Activated naive CD4-positive, alpha-beta T cell treated with anti-CD3 and anti-CD28 coated beads, Interleukin-2, amount 10 ng/mL, durations not matched to agents 7 days and 5 days (primary cell): ENCODE results near the gene TPH2.

Experiments
- CTCF ChIA-PET: fragments of 350-600 bp; sonication (Branson Sonifier 250); formaldehyde crosslinking; loops from one replicate; lab custom pipeline; 2021; ENCODE audit warnings: antibody characterized with exemption; lab: Charles Lee
- DNase-seq: peaks from one replicate; pipeline ENCODE4 v3.0.0-alpha.2; 2020
- H3K27ac Mint-ChIP-seq: one replicate; pipeline ENCODE4 v1.8.0; 2021; ENCODE audit warnings: mild to moderate bottlenecking, moderate library complexity, mixed read lengths
- H3K27me3 Mint-ChIP-seq: one replicate; pipeline ENCODE4 v1.8.0; 2021; ENCODE audit warnings: mild to moderate bottlenecking, mixed read lengths
- H3K36me3 Mint-ChIP-seq: one replicate; pipeline ENCODE4 v1.8.0; 2021; ENCODE audit warnings: mixed read lengths
- H3K4me1 Mint-ChIP-seq: one replicate; pipeline ENCODE4 v1.8.0; 2021; ENCODE audit warnings: mixed read lengths
- H3K4me3 Mint-ChIP-seq: one replicate; pipeline ENCODE4 v1.8.0; 2021; ENCODE audit warnings: mild to moderate bottlenecking, moderate library complexity, mixed read lengths
- H3K9me3 Mint-ChIP-seq: one replicate; pipeline ENCODE4 v1.8.0; 2021; ENCODE audit warnings: mixed read lengths

The TPH2 gene

DNA sequence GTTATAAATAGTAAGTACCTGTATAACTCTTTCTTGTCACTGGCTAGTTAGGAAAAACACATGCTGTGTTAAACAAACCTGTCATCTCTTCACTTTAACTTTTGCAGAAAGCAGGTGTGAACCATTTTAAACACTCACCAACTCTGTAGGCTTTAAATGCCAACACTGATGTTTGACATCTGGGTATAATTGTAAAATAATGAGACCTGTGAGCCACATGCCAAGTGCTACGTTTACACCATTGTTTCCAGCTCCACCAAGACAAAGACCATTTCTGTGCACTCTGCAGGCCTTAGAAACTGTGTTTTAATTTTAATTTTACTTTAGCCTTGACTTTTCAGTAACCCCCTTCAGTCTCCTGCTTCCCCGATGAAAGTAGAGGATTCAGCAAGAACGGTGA lies 11.0 kb downstream of the TPH2 start:
- CTCF ChIA-PET: no interaction called here
- H3K4me3 Mint-ChIP-seq: no peak overlapping the region
- H3K9me3 Mint-ChIP-seq: no peaks in the 10 kb centered on the region
- H3K27me3 Mint-ChIP-seq: peaks cover 18% of the 10 kb centered on the region
- no peaks in the 10 kb centered on the region for H3K36me3 Mint-ChIP-seq
- no peak for DNase-seq
- no peaks in the 10 kb centered on the region for H3K4me1 Mint-ChIP-seq
- no peak overlapping the region for H3K27ac Mint-ChIP-seq

DNA sequence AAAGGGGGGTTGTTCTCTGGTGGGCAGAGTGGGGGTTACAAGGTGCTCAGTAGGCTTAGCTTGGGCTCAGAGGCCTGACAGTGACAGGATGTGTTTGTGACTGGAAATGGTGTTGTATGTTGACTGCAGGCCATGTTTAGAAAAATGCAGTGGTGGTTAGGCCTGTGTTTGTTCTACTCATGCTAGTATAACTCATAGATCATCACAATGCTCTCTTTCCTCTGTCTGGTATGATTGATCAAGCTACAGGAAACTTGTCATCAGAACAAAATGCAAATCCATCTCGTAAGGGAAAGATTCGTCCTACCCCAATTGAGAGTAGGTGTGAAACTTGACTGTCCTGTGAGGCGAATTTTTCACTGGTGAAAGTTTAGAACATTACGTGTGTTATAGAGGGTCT lies 11.8 kb downstream of the TPH2 start:
- H3K27ac Mint-ChIP-seq: no peak overlapping the region
- peaks cover 18% of the 10 kb centered on the region for H3K27me3 Mint-ChIP-seq
- H3K36me3 Mint-ChIP-seq: no peaks in the 10 kb centered on the region
- CTCF ChIA-PET: no interaction called here
- no peak for DNase-seq
- H3K4me1 Mint-ChIP-seq: no peaks in the 10 kb centered on the region
- no peaks in the 10 kb centered on the region for H3K9me3 Mint-ChIP-seq
- H3K4me3 Mint-ChIP-seq: no peak overlapping the region

DNA sequence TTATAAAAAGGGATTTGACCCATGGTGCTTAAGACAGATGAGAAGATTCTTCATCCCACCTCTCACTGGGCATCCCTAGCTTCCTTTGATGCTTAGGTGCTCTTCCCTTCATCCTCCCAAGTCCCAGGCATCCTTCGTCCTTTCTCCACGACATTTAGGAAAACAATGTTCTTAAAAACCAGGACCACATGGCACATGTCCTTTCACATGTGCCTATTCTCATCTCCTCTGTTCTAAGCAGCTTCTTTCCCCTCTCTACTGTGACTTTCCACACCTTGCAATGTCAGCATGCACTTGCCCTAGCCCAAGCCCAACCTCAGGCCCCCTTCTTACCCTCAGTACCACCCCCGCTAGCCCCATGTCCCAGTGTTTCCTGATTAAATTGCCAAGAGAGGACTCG lies 12.2 kb downstream of the TPH2 start:
- CTCF ChIA-PET: no interaction called here

DNA sequence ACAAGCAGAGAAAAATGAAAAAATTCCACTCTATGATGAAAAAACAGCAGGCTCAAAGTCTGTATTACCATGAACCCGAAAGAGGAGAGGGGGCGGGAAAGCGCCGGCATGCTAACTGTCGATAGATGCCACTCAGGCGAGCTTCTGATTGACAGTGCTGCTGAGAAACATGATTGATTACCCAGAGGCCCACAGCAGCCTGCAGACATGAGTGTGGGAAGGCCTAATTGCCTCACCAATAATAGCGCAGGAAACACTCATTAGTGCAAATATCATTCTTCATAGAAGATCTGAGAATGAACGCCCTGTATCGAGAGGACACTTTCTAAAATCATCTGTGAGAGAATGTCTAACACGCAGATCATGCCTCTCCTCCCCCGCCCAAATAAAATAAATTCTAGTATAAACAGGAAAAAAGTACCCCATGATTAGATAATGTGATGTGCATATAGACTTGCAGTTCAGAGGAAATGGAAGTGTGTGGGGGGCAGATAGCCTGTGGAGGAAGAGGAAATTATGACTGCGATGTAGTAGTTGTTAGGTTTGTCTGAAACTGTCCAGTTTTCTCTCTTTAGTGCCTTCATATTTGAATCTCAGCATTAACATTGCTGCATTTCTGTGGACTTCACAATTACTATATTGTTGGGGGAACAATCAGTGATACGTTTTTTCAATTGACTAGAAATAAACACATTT lies 15.6 kb downstream of the TPH2 start:
- H3K4me3 Mint-ChIP-seq: no peak overlapping the region
- no peak for DNase-seq
- peaks cover 4% of the 10 kb centered on the region for H3K27me3 Mint-ChIP-seq
- no peak overlapping the region for H3K27ac Mint-ChIP-seq
- H3K9me3 Mint-ChIP-seq: no peaks in the 10 kb centered on the region
- CTCF ChIA-PET: no interaction called here
- H3K36me3 Mint-ChIP-seq: no peaks in the 10 kb centered on the region
- H3K4me1 Mint-ChIP-seq: no peaks in the 10 kb centered on the region

More for the DNA sequence above, 12.2 kb downstream of the TPH2 start:
- Mint-ChIP-seq H3K27me3 (peaks cover 18% of the 10 kb centered on the region), H3K27ac (no peak overlapping the region), H3K36me3 (no peaks in the 10 kb centered on the region), H3K4me1 (no peaks in the 10 kb centered on the region), H3K4me3 (no peak overlapping the region), H3K9me3 (no peaks in the 10 kb centered on the region)
- no peak for DNase-seq

DNA sequence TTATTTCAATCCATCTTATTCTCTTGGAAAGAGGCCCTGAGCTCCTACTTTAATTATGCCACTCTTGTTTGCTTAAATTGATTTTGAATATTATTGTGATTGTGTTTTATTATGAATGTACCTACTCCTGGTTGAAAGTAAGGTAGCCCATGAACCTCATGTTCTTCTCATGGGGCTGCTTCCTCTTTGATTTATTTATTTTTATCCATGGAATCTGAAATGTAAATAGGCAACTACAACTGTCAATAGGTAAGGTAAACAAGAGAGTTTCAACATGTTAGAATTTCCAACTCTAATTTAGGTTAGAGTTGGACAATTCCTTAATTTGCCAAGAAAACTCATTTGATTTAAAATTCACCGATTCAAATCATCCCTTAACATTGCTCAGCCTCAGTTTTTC lies 16.2 kb downstream of the TPH2 start:
- Mint-ChIP-seq H3K4me3 (no peak overlapping the region), H3K9me3 (no peaks in the 10 kb centered on the region), H3K4me1 (no peaks in the 10 kb centered on the region), H3K27ac (no peak overlapping the region), H3K36me3 (no peaks in the 10 kb centered on the region), H3K27me3 (peaks cover 4% of the 10 kb centered on the region)
- CTCF ChIA-PET: no interaction called here
- no peak for DNase-seq

DNA sequence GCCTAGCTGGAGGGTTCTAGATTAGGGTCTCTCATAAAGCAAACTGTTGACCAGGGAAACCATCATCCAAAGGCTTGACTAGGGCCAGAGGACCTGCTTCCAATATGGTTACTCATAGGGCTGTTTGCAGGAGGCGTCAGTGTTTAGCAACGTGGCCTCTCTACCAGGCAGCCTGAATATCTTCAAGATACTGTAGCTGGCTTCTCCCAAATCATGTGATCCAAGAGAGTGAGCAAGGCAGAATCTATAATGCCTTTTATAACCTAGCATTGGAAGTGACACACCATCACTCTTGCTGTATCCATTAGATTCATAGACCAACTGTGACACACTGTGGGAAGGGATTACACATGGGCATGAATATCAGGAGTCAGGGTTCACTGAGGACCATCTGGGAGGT lies 17.3 kb downstream of the TPH2 start:
- no peaks in the 10 kb centered on the region for H3K9me3 Mint-ChIP-seq
- CTCF ChIA-PET: no interaction called here

DNA sequence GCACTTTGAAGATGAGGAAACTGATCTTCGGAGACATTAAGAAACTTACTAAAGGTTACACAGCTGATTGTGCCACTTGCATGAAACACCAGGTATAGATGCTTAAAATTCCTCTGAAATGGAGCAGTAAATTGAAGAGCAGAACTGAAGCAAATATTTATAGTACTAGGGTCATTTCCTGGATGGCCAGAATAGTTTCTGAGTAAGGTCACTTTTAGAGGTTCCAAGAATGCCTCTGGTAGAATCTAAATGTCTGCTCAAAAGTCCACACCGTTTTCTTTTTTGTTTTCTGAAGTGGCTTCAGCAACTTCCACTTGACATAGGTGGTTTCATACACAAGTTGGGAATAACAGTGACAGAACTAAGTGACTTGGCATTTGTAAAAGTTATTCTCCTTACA lies 19.4 kb downstream of the TPH2 start:
- no peaks in the 10 kb centered on the region for H3K36me3 Mint-ChIP-seq
- CTCF ChIA-PET: no interaction called here
- H3K27ac Mint-ChIP-seq: no peak overlapping the region
- no peak overlapping the region for H3K4me3 Mint-ChIP-seq
- DNase-seq: no peak
- H3K4me1 Mint-ChIP-seq: no peaks in the 10 kb centered on the region
- H3K9me3 Mint-ChIP-seq: no peaks in the 10 kb centered on the region
- H3K27me3 Mint-ChIP-seq: peaks cover 4% of the 10 kb centered on the region

More for the DNA sequence above, 17.3 kb downstream of the TPH2 start:
- DNase-seq: no peak
- Mint-ChIP-seq H3K4me1 (no peaks in the 10 kb centered on the region), H3K27ac (no peak overlapping the region), H3K36me3 (no peaks in the 10 kb centered on the region), H3K27me3 (peaks cover 4% of the 10 kb centered on the region), H3K4me3 (no peak overlapping the region)

DNA sequence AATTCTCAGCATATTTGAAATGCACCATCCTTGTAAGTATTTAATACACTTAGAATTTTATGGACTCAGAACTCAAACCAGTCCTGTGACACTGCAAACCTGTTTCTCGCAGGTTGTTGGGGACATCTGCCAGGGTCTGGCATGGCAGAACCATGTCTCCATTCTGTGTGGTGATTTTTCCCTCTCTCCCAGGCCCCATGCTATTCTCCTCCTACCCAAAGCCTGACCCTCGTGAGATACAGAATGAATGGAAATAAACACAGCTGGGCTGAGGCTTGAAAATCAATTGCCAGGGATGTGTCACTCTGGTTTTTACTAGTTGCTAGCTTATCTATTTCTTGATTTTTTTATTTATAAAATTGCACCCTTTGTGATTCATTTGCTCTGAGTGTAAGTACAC lies 19.8 kb downstream of the TPH2 start:
- no peaks in the 10 kb centered on the region for H3K9me3 Mint-ChIP-seq
- CTCF ChIA-PET: no interaction called here
- H3K4me1 Mint-ChIP-seq: no peaks in the 10 kb centered on the region
- peaks cover 4% of the 10 kb centered on the region for H3K27me3 Mint-ChIP-seq
- no peaks in the 10 kb centered on the region for H3K36me3 Mint-ChIP-seq
- no peak for DNase-seq
- no peak overlapping the region for H3K27ac Mint-ChIP-seq
- H3K4me3 Mint-ChIP-seq: no peak overlapping the region

DNA sequence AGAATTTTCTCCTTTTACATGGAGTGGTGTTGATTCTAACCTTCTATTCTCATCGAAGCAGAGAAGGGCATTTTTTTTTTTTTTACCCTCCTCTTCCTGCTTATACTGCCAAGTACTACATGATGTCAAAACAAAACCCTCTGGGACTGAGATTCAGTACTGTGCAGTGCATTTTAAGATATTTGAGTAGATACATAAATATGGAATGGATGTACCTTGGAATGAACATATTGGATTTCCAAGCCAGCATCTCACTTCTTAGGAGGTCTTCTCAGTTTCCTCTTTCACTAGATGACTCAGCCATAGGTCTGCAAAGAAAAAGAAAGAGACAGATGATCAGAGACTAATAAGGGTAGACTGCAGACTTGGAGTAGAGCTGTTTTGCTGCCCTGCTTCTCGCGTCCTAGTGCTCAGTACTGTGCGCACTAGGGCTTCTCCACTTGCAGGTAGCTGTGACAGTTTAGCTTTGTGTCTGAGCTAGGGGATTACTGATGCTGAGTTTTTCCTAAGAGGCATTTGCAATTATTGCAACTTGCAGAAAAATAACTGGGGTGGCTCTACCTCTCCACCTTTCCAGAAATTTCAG lies 20.4 kb downstream of the TPH2 start:
- Mint-ChIP-seq H3K9me3 (no peaks in the 10 kb centered on the region), H3K4me3 (no peak overlapping the region), H3K36me3 (no peaks in the 10 kb centered on the region), H3K27me3 (peaks cover 4% of the 10 kb centered on the region), H3K4me1 (no peaks in the 10 kb centered on the region), H3K27ac (no peak overlapping the region)
- CTCF ChIA-PET: no interaction called here
- no peak for DNase-seq

DNA sequence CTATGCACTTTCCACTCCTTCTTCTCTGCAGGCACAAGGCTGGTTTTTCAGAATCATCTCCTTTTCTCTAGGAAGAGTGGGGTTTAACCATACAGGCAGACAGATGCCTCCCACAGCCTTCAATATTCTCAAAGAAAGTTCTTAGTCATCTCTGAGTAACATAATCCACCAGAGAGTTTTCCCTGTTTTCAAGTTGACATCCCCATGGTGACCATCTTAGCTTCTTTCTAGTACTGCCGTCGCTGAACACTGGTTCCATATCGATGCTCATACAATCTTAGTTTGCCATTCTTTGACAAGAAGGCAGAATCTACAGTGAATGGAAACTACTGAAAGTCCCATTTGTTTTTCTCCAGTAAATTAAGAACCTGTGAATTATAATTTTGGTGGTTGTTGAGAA lies 28.6 kb downstream of the TPH2 start:
- no peak overlapping the region for H3K27ac Mint-ChIP-seq
- no peak for DNase-seq
- no peaks in the 10 kb centered on the region for H3K36me3 Mint-ChIP-seq
- H3K4me1 Mint-ChIP-seq: no peaks in the 10 kb centered on the region
- CTCF ChIA-PET: no interaction called here
- H3K9me3 Mint-ChIP-seq: no peaks in the 10 kb centered on the region
- peaks cover 17% of the 10 kb centered on the region for H3K27me3 Mint-ChIP-seq
- no peak overlapping the region for H3K4me3 Mint-ChIP-seq

DNA sequence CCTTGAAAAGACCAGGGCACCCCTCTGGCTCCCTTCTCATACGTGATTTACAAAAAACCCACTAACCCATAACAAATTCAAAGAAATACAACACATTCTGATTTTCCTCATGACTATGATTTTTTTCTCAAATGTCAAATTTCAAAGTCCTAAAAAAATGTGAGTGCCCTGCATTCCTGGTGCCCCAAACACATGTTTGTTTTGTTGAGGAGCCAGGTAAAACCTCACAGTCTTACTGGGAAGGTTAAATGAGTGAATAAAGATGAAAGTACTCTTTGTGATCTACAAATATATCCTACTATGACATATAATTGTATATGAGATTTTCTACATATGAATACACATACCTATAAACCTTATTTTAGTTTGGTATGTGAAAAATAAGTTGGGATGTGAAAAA lies 30.7 kb downstream of the TPH2 start:
- no peak for DNase-seq
- CTCF ChIA-PET: no interaction called here
- Mint-ChIP-seq H3K4me1 (no peaks in the 10 kb centered on the region), H3K27ac (no peak overlapping the region), H3K36me3 (no peaks in the 10 kb centered on the region), H3K27me3 (peaks cover 17% of the 10 kb centered on the region), H3K4me3 (no peak overlapping the region), H3K9me3 (no peaks in the 10 kb centered on the region)

DNA sequence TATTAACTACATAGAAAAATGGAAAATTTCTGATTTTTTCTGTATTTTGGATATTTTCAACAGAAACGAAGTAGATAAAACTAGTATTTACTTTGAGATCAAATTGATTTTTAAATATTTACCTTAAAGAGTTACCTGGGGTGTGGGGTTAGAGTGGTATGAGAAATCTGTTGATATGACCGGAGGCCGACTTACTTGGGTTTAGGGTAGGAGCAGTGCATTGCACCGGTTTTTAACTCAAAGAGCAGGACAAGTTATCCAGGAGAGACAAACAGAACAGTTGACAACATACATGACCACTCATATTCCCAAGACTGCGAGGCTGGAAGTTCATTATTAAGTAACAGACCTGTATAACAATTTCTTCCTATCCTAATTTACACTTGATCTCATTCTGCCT lies 31.4 kb downstream of the TPH2 start:
- H3K36me3 Mint-ChIP-seq: no peaks in the 10 kb centered on the region
- H3K27ac Mint-ChIP-seq: no peak overlapping the region
- CTCF ChIA-PET: no interaction called here
- DNase-seq: no peak
- H3K4me1 Mint-ChIP-seq: no peaks in the 10 kb centered on the region
- H3K4me3 Mint-ChIP-seq: no peak overlapping the region
- H3K9me3 Mint-ChIP-seq: no peaks in the 10 kb centered on the region
- peaks cover 17% of the 10 kb centered on the region for H3K27me3 Mint-ChIP-seq

DNA sequence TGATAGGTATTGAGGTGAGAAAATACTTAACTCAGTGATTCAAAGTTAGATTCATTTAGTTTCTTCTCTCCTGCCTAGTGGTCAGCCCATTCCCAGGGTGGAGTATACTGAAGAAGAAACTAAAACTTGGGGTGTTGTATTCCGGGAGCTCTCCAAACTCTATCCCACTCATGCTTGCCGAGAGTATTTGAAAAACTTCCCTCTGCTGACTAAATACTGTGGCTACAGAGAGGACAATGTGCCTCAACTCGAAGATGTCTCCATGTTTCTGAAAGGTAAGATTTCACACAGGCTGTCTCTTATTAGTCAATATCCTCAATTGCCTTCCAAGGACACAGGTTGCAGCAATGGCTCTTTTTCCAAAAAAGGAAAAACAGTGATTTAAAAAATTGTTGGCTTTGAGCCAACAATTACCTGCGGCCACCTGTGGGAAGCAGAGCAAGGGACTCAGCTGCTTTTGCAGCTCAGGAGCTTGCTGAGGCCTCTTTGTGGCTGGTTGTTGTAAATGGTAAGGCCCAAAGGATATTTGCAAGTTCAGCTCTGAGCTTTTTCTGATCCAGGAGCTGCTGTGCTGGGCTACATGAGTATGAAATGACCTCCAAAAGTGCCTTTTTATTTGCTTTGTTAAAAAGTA lies 33.9 kb downstream of the TPH2 start:
- H3K4me1 Mint-ChIP-seq: no peaks in the 10 kb centered on the region
- no peaks in the 10 kb centered on the region for H3K36me3 Mint-ChIP-seq
- CTCF ChIA-PET: no interaction called here
- DNase-seq: no peak
- no peak overlapping the region for H3K4me3 Mint-ChIP-seq
- no peak overlapping the region for H3K27ac Mint-ChIP-seq
- H3K9me3 Mint-ChIP-seq: no peaks in the 10 kb centered on the region
- H3K27me3 Mint-ChIP-seq: peaks cover 13% of the 10 kb centered on the region

DNA sequence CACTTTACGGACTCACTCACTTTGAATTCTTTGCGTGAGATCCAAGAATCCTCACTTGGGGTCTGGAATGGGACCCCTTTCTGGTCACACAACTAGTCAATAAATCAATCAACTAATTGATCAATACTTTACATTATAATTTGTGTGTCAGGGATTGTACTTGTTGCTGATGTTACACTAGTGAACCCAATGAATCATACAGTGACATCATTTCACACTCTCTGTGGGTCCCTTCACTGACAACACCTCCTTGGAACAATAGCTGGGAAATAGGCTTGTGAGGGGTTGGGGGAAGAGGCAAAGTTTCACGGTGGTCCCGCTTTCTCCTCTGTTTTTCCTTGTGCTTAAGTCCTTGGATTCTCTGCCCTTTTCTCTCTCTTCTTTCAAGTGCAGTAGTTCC lies 35.0 kb downstream of the TPH2 start:
- H3K36me3 Mint-ChIP-seq: no peaks in the 10 kb centered on the region
- H3K4me3 Mint-ChIP-seq: no peak overlapping the region
- H3K27ac Mint-ChIP-seq: no peak overlapping the region
- no peaks in the 10 kb centered on the region for H3K4me1 Mint-ChIP-seq
- no peaks in the 10 kb centered on the region for H3K9me3 Mint-ChIP-seq
- peaks cover 5% of the 10 kb centered on the region for H3K27me3 Mint-ChIP-seq
- CTCF ChIA-PET: no interaction called here
- DNase-seq: no peak

DNA sequence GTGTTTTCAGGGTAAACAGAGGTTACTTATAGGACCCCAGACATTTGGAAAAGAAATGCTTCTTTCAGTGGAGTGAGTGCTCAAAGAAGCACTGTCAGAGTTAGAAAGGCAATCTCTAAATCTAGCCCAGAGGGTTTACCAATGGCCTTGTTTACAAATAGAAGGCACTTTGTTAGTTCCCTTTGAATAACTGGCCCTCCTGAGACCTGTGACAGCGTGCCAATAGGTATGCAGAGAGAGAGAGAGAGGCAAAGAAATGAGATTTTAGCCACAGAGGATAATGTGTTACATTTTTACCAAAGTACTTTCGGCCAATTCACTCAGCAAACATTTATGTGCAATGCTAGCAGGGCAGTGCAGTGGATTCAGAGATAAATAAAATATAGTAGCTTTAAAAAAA lies 41.9 kb downstream of the TPH2 start:
- CTCF ChIA-PET: no interaction called here
- H3K4me3 Mint-ChIP-seq: no peak overlapping the region
- no peaks in the 10 kb centered on the region for H3K9me3 Mint-ChIP-seq
- no peak overlapping the region for H3K27ac Mint-ChIP-seq
- H3K36me3 Mint-ChIP-seq: no peaks in the 10 kb centered on the region
- no peak for DNase-seq
- peaks cover 9% of the 10 kb centered on the region for H3K27me3 Mint-ChIP-seq
- H3K4me1 Mint-ChIP-seq: no peaks in the 10 kb centered on the region
